HG03432 (cell line): ENCODE data around the gene BTBD17.
"Not testable (repeated sequence)": the region's sequence is repeated elsewhere in the genome, so short reads cannot be mapped to it uniquely, and the experiment has no call there.

ENCODE experiments used
- ATAC-seq: cut with Tn5 transposase; IDR thresholded peaks from one replicate; pipeline ENCODE4 v1.9.1; 2021; ENCODE audit warnings: mild to moderate bottlenecking, moderate library complexity; ENCODE audit not compliant: unreplicated experiment

The BTBD17 gene

GRCh38 chr17:74361230-74362068, at the start of gene BTBD17:
BTBD17 (minus strand) TSS chr17:74361868; CDS start chr17:74361819, 49 bp downstream.
- ATAC-seq, result no peak

- no peak for ATAC-seq
These were observed 48.4 kb upstream of the BTBD17 start for GRCh38 chr17:74410001-74410443.

- no peak for ATAC-seq
These were observed 47.1 kb upstream of the BTBD17 start for GRCh38 chr17:74408815-74409214.

- ATAC-seq, result no peak
These were observed 46.6 kb upstream of the BTBD17 start for GRCh38 chr17:74408262-74408661.

GRCh38 chr17:74407384-74407783, 45.7 kb upstream of the BTBD17 start:
- no peak for ATAC-seq

- not testable (repeated sequence) for ATAC-seq
These were observed 43.6 kb upstream of the BTBD17 start for GRCh38 chr17:74405311-74405710.

- ATAC-seq, result no peak
These were observed 43.1 kb upstream of the BTBD17 start for GRCh38 chr17:74404789-74405188.

- no peak for ATAC-seq
These were observed 42.5 kb upstream of the BTBD17 start for GRCh38 chr17:74404218-74404617.

- ATAC-seq, result no peak
These were observed 42.0 kb upstream of the BTBD17 start for GRCh38 chr17:74403512-74404137.

- no peak for ATAC-seq
These were observed 40.4 kb upstream of the BTBD17 start for GRCh38 chr17:74402048-74402447.

- no peak for ATAC-seq
These were observed 34.9 kb upstream of the BTBD17 start for GRCh38 chr17:74396567-74396966.

- no peak for ATAC-seq
These were observed 33.3 kb upstream of the BTBD17 start for GRCh38 chr17:74394977-74395376.

- no peak for ATAC-seq
These were observed 32.7 kb upstream of the BTBD17 start for GRCh38 chr17:74394275-74394950.

- no peak for ATAC-seq
These were observed 31.8 kb upstream of the BTBD17 start for GRCh38 chr17:74393346-74393942.

GRCh38 chr17:74392848-74393247, 31.2 kb upstream of the BTBD17 start:
- ATAC-seq, result no peak

- ATAC-seq, result no peak
These were observed 30.1 kb upstream of the BTBD17 start for GRCh38 chr17:74391771-74392170.

- ATAC-seq, result no peak
These were observed 29.3 kb upstream of the BTBD17 start for GRCh38 chr17:74390680-74391653.

GRCh38 chr17:74389937-74390679, 28.4 kb upstream of the BTBD17 start:
- no peak for ATAC-seq

GRCh38 chr17:74389084-74389753, 27.6 kb upstream of the BTBD17 start:
- ATAC-seq, result no peak
